CD14-positive monocyte (primary cell): ENCODE measurements around the gene FNIP2. TPM values are rescaled to one million over a fixed set of nuclear protein-coding genes. Genes with fewer than 3 reads are reported as not detected.
A peak's percentile ranks its signal among the peaks of the same experiment; 100 is the strongest.

ENCODE experiments used
- DNase-seq, 3 donors: peaks; one replicate each; pipeline ENCODE4 v3.0.0-alpha.2; 2011 to 2022
- H2AFZ ChIP-seq: 2 replicates; pipeline ENCODE4 v1.6.0; 2012; ENCODE audit warnings: mild to moderate bottlenecking, low read depth, low read length, inconsistent platforms; ENCODE audit not compliant: insufficient read depth, poor library complexity, severe bottlenecking
- H3K27ac ChIP-seq, 2 donors: 1 replicate in 1 of 2; 2 replicates in 1 of 2; pipeline ENCODE4 v1.5.1; 2012 to 2013; ENCODE audit warnings: low read length in 2 of 2, control low read depth in 1 of 2, inconsistent platforms in 1 of 2, low read depth in 1 of 2, mild to moderate bottlenecking in 1 of 2
- H3K27me3 ChIP-seq, 2 donors: one replicate each; pipeline versions ENCODE4 v1.6.0 to v1.6.1; 2011 to 2013; ENCODE audit warnings: low read length in 2 of 2; ENCODE audit not compliant: control insufficient read depth in 2 of 2, insufficient read depth in 2 of 2
- H3K36me3 ChIP-seq, 2 donors: replicated peaks in 1 of 2; 1 replicate in 1 of 2; 2 replicates in 1 of 2; pipeline versions ENCODE4 v1.5.1 to v1.6.1; 2012 to 2013; ENCODE audit warnings: low read length in 2 of 2, control low read depth in 1 of 2, inconsistent platforms in 1 of 2, mild to moderate bottlenecking in 1 of 2; ENCODE audit not compliant: insufficient read depth in 2 of 2, control insufficient read depth in 1 of 2
- H3K4me1 ChIP-seq, 2 donors: 1 replicate in 1 of 2; 2 replicates in 1 of 2; pipeline versions ENCODE4 v1.5.1 to v1.6.1; 2012 to 2013; ENCODE audit warnings: low read length in 2 of 2, control low read depth in 1 of 2, inconsistent platforms in 1 of 2, mild to moderate bottlenecking in 1 of 2, moderate library complexity in 1 of 2; ENCODE audit not compliant: insufficient read depth in 2 of 2, control insufficient read depth in 1 of 2
- H3K4me2 ChIP-seq: replicated peaks from 2 replicates; pipeline ENCODE3; 2012; ENCODE audit warnings: low read length, moderate library complexity, mild to moderate bottlenecking; ENCODE audit not compliant: poor library complexity, severe bottlenecking; ENCODE audit errors: extremely low read depth
- H3K4me3 ChIP-seq, 3 experiments: fragments of 200-600 bp in 1 of 3; sonication (generic) in 1 of 3; replicated peaks in 1 of 3; 1 replicate in 2 of 3; 2 replicates in 1 of 3; pipeline ENCODE4 v1.5.1; 2011 to 2013; ENCODE audit warnings: low read length in 3 of 3, mild to moderate bottlenecking in 3 of 3, control low read depth in 2 of 3, low read depth in 2 of 3, inconsistent platforms in 1 of 3, moderate library complexity in 1 of 3
- H3K79me2 ChIP-seq: 2 replicates; pipeline ENCODE4 v1.6.0; 2012; ENCODE audit warnings: mild to moderate bottlenecking, control low read depth, inconsistent platforms, low read length, moderate library complexity; ENCODE audit not compliant: insufficient read depth
- H3K9ac ChIP-seq: 2 replicates; pipeline ENCODE4 v1.6.0; 2017; ENCODE audit warnings: low read length, mild to moderate bottlenecking; ENCODE audit not compliant: insufficient read depth, poor library complexity, severe bottlenecking
- H3K9me3 ChIP-seq, 2 donors: replicated peaks in 1 of 2; 1 replicate in 1 of 2; 2 replicates in 1 of 2; pipeline versions ENCODE4 v1.5.1 to v1.6.1; 2012 to 2013; ENCODE audit warnings: low read length in 2 of 2, control low read depth in 1 of 2; ENCODE audit not compliant: control insufficient read depth in 1 of 2, insufficient read depth in 1 of 2
- H4K20me1 ChIP-seq: 2 replicates; pipeline ENCODE4 v1.6.0; 2012; ENCODE audit warnings: mild to moderate bottlenecking, low read length, control low read depth, moderate library complexity; ENCODE audit not compliant: insufficient read depth
- H3K27ac Mint-ChIP-seq, 7 donors: one replicate each; pipeline ENCODE4 v1.8.0; 2020; ENCODE audit warnings: mild to moderate bottlenecking in 7 of 7, mixed read lengths in 7 of 7, moderate library complexity in 6 of 7, inconsistent platforms in 2 of 7
- H3K27me3 Mint-ChIP-seq, 3 donors: one replicate each; pipeline ENCODE4 v1.8.0; 2021 to 2022; ENCODE audit warnings: low read depth in 3 of 3, mild to moderate bottlenecking in 3 of 3, mixed read lengths in 3 of 3, moderate library complexity in 3 of 3, inconsistent platforms in 1 of 3
- H3K36me3 Mint-ChIP-seq, 2 donors: one replicate each; pipeline ENCODE4 v1.8.0; 2020; ENCODE audit warnings: mixed read lengths in 2 of 2, inconsistent platforms in 1 of 2, mild to moderate bottlenecking in 1 of 2
- H3K4me1 Mint-ChIP-seq: one replicate; pipeline ENCODE4 v1.8.0; 2020; ENCODE audit warnings: mild to moderate bottlenecking, mixed read lengths
- H3K4me3 Mint-ChIP-seq, 2 donors: one replicate each; pipeline ENCODE4 v1.8.0; 2020; ENCODE audit warnings: mild to moderate bottlenecking in 2 of 2, mixed read lengths in 2 of 2, moderate library complexity in 1 of 2
- H3K9me3 Mint-ChIP-seq, 7 donors: one replicate each; pipeline ENCODE4 v1.8.0; 2020 to 2022; ENCODE audit warnings: mixed read lengths in 7 of 7, mild to moderate bottlenecking in 6 of 7, moderate library complexity in 6 of 7, inconsistent platforms in 2 of 7
- CTCF ChIP-seq: fragments of 200-600 bp; IDR thresholded peaks from one replicate; pipeline ENCODE4 v1.8.0; 2022; ENCODE audit warnings: antibody characterized with exemption, mild to moderate bottlenecking
- WGBS: methylation state at CpG from one replicate; pipeline ENCODE4 v1.1.5; 2013; ENCODE audit warnings: missing lambda C conversion rate; ENCODE audit not compliant: insufficient coverage; 5-methylcytosine and 5-hydroxymethylcytosine counted together
- intact Hi-C, 2 donors: fragments of 100-400 bp; cut with micrococcal nuclease; formaldehyde crosslinking; loops; one replicate each; pipeline versions ENCODE4 v1.15.0 to v1.15.1; 2023
- polyA plus RNA-seq, 3 donors: library from polyadenylated mRNA; depleted of rRNA in 1 of 3; unstranded in 2 of 3; stranded (reverse) in 1 of 3; fragments of 300-500 nt in 2 of 3; fragments of >200 nt in 1 of 3; fragmentation: Illumina TruSeq in 2 of 3; gene quantifications; 1 replicate in 2 of 3; 2 replicates in 1 of 3; pipeline ENCODE4 v1.2.3, GENCODE V29; 2012 to 2021

Gene FNIP2
- polyA plus RNA-seq, 3 donors: 3.5 to 7.7 (median 5.7) TPM

- peak overlapping the region in 4 of 7 donors; percentile 2 to 82 (median 35) for H3K27ac Mint-ChIP-seq
- 90% methylated on average over 2 of the region's 4 CpGs for whole genome bisulfite sequencing
- DNase-seq: no peak
- no peaks in the 10 kb centered on the region for H3K79me2 ChIP-seq
- no peaks in the 10 kb centered on the region for H3K36me3 ChIP-seq
- no peak overlapping the region for H3K4me3 Mint-ChIP-seq
- H3K4me1 ChIP-seq: peaks cover 37 to 54% of the 10 kb centered on the region in 2 donors
- H3K4me2 ChIP-seq: no peak overlapping the region
- H3K36me3 Mint-ChIP-seq: no peaks in the 10 kb centered on the region
- H3K9me3 Mint-ChIP-seq: no peaks in the 10 kb centered on the region
- no peak overlapping the region for H3K4me3 ChIP-seq
- H4K20me1 ChIP-seq: no peaks in the 10 kb centered on the region
- H3K27ac ChIP-seq: no peak overlapping the region
- H3K9me3 ChIP-seq: no peaks in the 10 kb centered on the region
- H3K27me3 ChIP-seq: no peaks in the 10 kb centered on the region
- intact Hi-C loops: no loop called here
- peaks cover 32% of the 10 kb centered on the region for H3K4me1 Mint-ChIP-seq
- no peak overlapping the region for H2AFZ ChIP-seq
- no peaks in the 10 kb centered on the region for H3K27me3 Mint-ChIP-seq
- no peak for TF ChIP-seq CTCF
- H3K9ac ChIP-seq: no peak overlapping the region
These were observed 169.6 kb downstream of the FNIP2 start for GRCh38 chr4:158938220-158939044.

- Histone ChIP-seq H3K27me3 (no peaks in the 10 kb centered on the region), H3K79me2 (no peaks in the 10 kb centered on the region), H3K9me3 (no peaks in the 10 kb centered on the region), H4K20me1 (no peaks in the 10 kb centered on the region), H3K36me3 (no peaks in the 10 kb centered on the region), H3K9ac (no peak overlapping the region), H3K4me2 (no peak overlapping the region), H2AFZ (no peak overlapping the region), H3K4me1 (peaks cover 30 to 42% of the 10 kb centered on the region in 2 donors), H3K27ac (peak overlapping the region in 1 of 2 donors; percentile 54), H3K4me3 (no peak overlapping the region)
- Mint-ChIP-seq H3K27me3 (peaks cover 0 to 2% (median 0%) of the 10 kb centered on the region in 3 donors), H3K27ac (peak overlapping the region in 6 of 7 donors; percentile 63 to 91 (median 78)), H3K4me1 (peaks cover 32% of the 10 kb centered on the region), H3K36me3 (no peaks in the 10 kb centered on the region), H3K4me3 (no peak overlapping the region), H3K9me3 (no peaks in the 10 kb centered on the region)
- intact Hi-C loops: no loop called here
- no CpG with 5 or more reads among the region's 2 CpGs for WGBS
- DNase-seq: peak; percentile 58 to 86 (median 66)
- TF ChIP-seq CTCF: no peak
These were observed 171.4 kb downstream of the FNIP2 start for GRCh38 chr4:158940271-158940670.
